HepG2 (cell line): ENCODE results near the gene TBC1D10A. TPM values are rescaled to one million over a fixed set of nuclear protein-coding genes. Genes with fewer than 3 reads are reported as not detected.
A peak's percentile ranks its signal among the peaks of the same experiment; 100 is the strongest.

Experiments
- ATAC-seq: fragments of 200-7000 bp; cut with Tn5 transposase; 3 replicates; pipeline ENCODE4 v1.9.1; 2020; ENCODE audit warnings: mild to moderate bottlenecking, moderate library complexity
- BruUV-seq: library from RNA; stranded (reverse); fragments of 400-500 nt; replicated peaks from 2 replicates; lab custom pipeline; 2021; lab: Mats Ljungman, UMichigan
- CTCF ChIA-PET: fragments of 300-600 bp; formaldehyde crosslinking; extraction: SDS; loops from one replicate; lab custom pipeline; 2021; ENCODE audit warnings: low total read pairs, inconsistent platforms, low intra/inter-chr PET ratio; lab: Yijun Ruan, JAX
- POLR2A ChIA-PET: fragments of 350-600 bp; sonication (Branson Sonifier 250); formaldehyde crosslinking; loops from one replicate; lab custom pipeline; 2020; ENCODE audit warnings: antibody characterized with exemption, inconsistent platforms; lab: Yijun Ruan, JAX
- DNase-seq: peaks from one replicate; pipeline ENCODE4 v3.0.0-alpha.2; 2015; ENCODE audit warnings: low spot score
- FAIRE-seq: peaks from 3 replicates; lab custom pipeline; 2011; peaks lifted over from hg19 to GRCh38; lab: Jason Lieb, UNC
- H2AFZ ChIP-seq: one replicate; pipeline ENCODE4 v1.6.1; 2011; ENCODE audit warnings: low read length, inconsistent platforms
- H3K27ac ChIP-seq: fragments of 300-600 bp; 3 replicates; pipeline ENCODE4 v1.8.0; 2011; ENCODE audit warnings: mixed run types, mild to moderate bottlenecking, mixed read lengths, low read length, inconsistent platforms; ENCODE audit not compliant: insufficient read depth; ENCODE audit errors: extremely low read length
- H3K27me3 ChIP-seq, 2 experiments: fragments of 200-600 bp in 1 of 2; 2 replicates in 1 of 2; 3 replicates in 1 of 2; pipeline versions ENCODE4 v1.6.0 to v1.8.0; 2011; ENCODE audit warnings: low read length in 2 of 2, mild to moderate bottlenecking in 2 of 2, moderate library complexity in 2 of 2, inconsistent platforms in 1 of 2; ENCODE audit not compliant: insufficient read depth in 2 of 2, control insufficient read depth in 1 of 2
- H3K36me3 ChIP-seq, 2 experiments: fragments of 200-600 bp in 1 of 2; replicated peaks in 1 of 2; 2 replicates in 1 of 2; 3 replicates in 1 of 2; pipeline versions ENCODE4 v1.5.1 to v1.8.0; 2011; ENCODE audit warnings: low read length in 2 of 2, inconsistent platforms in 1 of 2; ENCODE audit not compliant: insufficient read depth in 2 of 2, control insufficient read depth in 1 of 2
- H3K4me1 ChIP-seq: 2 replicates; pipeline ENCODE4 v1.5.1; 2012; ENCODE audit warnings: low read length, inconsistent platforms; ENCODE audit not compliant: insufficient read depth
- H3K4me2 ChIP-seq: 2 replicates; pipeline ENCODE4 v1.6.0; 2011; ENCODE audit warnings: low read depth, low read length, inconsistent platforms
- H3K4me3 ChIP-seq, 3 experiments: fragments of 200-600 bp in 1 of 3; sonication (generic), shearing (Covaris generic) in 1 of 3; replicated peaks in 1 of 3; 2 replicates each; pipeline ENCODE4 v1.5.1; 2011 to 2016; ENCODE audit warnings: low read length in 3 of 3, inconsistent platforms in 2 of 3, low read depth in 2 of 3, mild to moderate bottlenecking in 2 of 3, control low read depth in 1 of 3, mixed read lengths in 1 of 3; ENCODE audit not compliant: insufficient read depth in 1 of 3
- H3K79me2 ChIP-seq: one replicate; pipeline ENCODE4 v1.6.1; 2011; ENCODE audit warnings: low read length, inconsistent platforms; ENCODE audit not compliant: insufficient read depth
- H3K9ac ChIP-seq: 2 replicates; pipeline ENCODE4 v1.6.0; 2011; ENCODE audit warnings: mild to moderate bottlenecking, low read depth, low read length, inconsistent platforms; ENCODE audit not compliant: insufficient read depth
- H3K9me3 ChIP-seq: 2 replicates; pipeline ENCODE4 v1.5.1; 2012; ENCODE audit warnings: mild to moderate bottlenecking, low read length
- H4K20me1 ChIP-seq: 2 replicates; pipeline ENCODE4 v1.6.0; 2011; ENCODE audit warnings: inconsistent platforms, mild to moderate bottlenecking, low read length, moderate library complexity; ENCODE audit not compliant: insufficient read depth
- AKAP8 ChIP-seq: sonication (generic); formaldehyde crosslinking; IDR thresholded peaks from 2 replicates; pipeline ENCODE4 v1.5.1; 2020; ENCODE audit warnings: mild to moderate bottlenecking, missing genetic modification reagents
- CENPX ChIP-seq: sonication (generic); formaldehyde crosslinking; IDR thresholded peaks from 2 replicates; pipeline ENCODE4 v1.9.0; 2021; ENCODE audit warnings: mild to moderate bottlenecking, missing genetic modification reagents, moderate library complexity
- EED ChIP-seq: sonication (generic); formaldehyde crosslinking; IDR thresholded peaks from 2 replicates; pipeline ENCODE4 v1.5.0; 2020; ENCODE audit warnings: mild to moderate bottlenecking, missing genetic modification reagents
- FLYWCH1 ChIP-seq: sonication (generic); formaldehyde crosslinking; IDR thresholded peaks from 2 replicates; pipeline ENCODE4 v1.8.1; 2023; ENCODE audit warnings: mild to moderate bottlenecking, missing genetic modification reagents
- KDM1A ChIP-seq: IDR thresholded peaks from 2 replicates; pipeline ENCODE4 v1.6.1; 2016; ENCODE audit warnings: missing compliant biosample characterization
- MATR3 ChIP-seq: sonication (generic); formaldehyde crosslinking; IDR thresholded peaks from 2 replicates; pipeline ENCODE4 v1.4.0; 2020; ENCODE audit warnings: missing genetic modification reagents
- MIER2 ChIP-seq: IDR thresholded peaks from 2 replicates; pipeline ENCODE4 v1.6.1; 2016; ENCODE audit warnings: missing biosample characterization, missing genetic modification reagents
- PHF21A ChIP-seq: sonication (generic); formaldehyde crosslinking; IDR thresholded peaks from 2 replicates; pipeline ENCODE4 v1.5.0; 2020; ENCODE audit warnings: mild to moderate bottlenecking, missing genetic modification reagents
- RBM22 ChIP-seq: fragments of 200-400 bp; formaldehyde crosslinking; optimal IDR thresholded peaks from 2 replicates; pipeline ENCODE3; 2017; ENCODE audit warnings: mild to moderate bottlenecking, low read length, moderate library complexity
- SIN3B ChIP-seq: fragments of 150-350 bp; IDR thresholded peaks from 2 replicates; pipeline ENCODE4 v1.6.1; 2014; ENCODE audit warnings: low read length
- SMARCC2 ChIP-seq: fragments of 450-650 bp; IDR thresholded peaks from 2 replicates; pipeline ENCODE4 v1.6.1; 2017; ENCODE audit warnings: antibody characterized with exemption, mild to moderate bottlenecking
- SP5 ChIP-seq: IDR thresholded peaks from 2 replicates; pipeline ENCODE4 v1.6.1; 2016; ENCODE audit warnings: low read depth, borderline replicate concordance
- TEAD2 ChIP-seq: sonication (generic); formaldehyde crosslinking; IDR thresholded peaks from 2 replicates; pipeline ENCODE4 v1.9.0; 2021; ENCODE audit warnings: missing genetic modification reagents
- TEAD3 ChIP-seq: optimal IDR thresholded peaks from 2 replicates; pipeline ENCODE3; 2016; ENCODE audit warnings: borderline replicate concordance
- TOPORS ChIP-seq: sonication (generic); formaldehyde crosslinking; IDR thresholded peaks from 2 replicates; pipeline ENCODE4 v1.8.0; 2023; ENCODE audit warnings: mild to moderate bottlenecking, missing genetic modification reagents
- ZIK1 ChIP-seq: sonication (generic); formaldehyde crosslinking; IDR thresholded peaks from 2 replicates; pipeline ENCODE4 v1.5.0; 2020; ENCODE audit warnings: mild to moderate bottlenecking, low read depth, missing genetic modification reagents, borderline replicate concordance
- ZNF274 ChIP-seq: sonication (generic); formaldehyde crosslinking; IDR thresholded peaks from 2 replicates; pipeline ENCODE4 v1.5.1; 2020; ENCODE audit warnings: mild to moderate bottlenecking, missing genetic modification reagents
- ZNF33A ChIP-seq: sonication (generic); formaldehyde crosslinking; IDR thresholded peaks from 2 replicates; pipeline ENCODE4 v1.5.1; 2020; ENCODE audit warnings: missing genetic modification reagents, mild to moderate bottlenecking, moderate library complexity, borderline replicate concordance
- ZNF510 ChIP-seq: sonication (generic); formaldehyde crosslinking; IDR thresholded peaks from 2 replicates; pipeline ENCODE4 v1.4.0; 2020; ENCODE audit warnings: low read depth, mild to moderate bottlenecking, missing genetic modification reagents
- ZNF567 ChIP-seq: sonication (generic); formaldehyde crosslinking; IDR thresholded peaks from 2 replicates; pipeline ENCODE4 v1.8.1; 2023; ENCODE audit warnings: mild to moderate bottlenecking, missing genetic modification reagents, borderline replicate concordance
- ZNF7 ChIP-seq: IDR thresholded peaks from 2 replicates; pipeline ENCODE4 v1.6.1; 2016; ENCODE audit warnings: missing biosample characterization, missing genetic modification reagents
- WGBS: methylation state at CpG from one replicate; pipeline ENCODE4 v1.1.6; 2017; ENCODE audit warnings: low lambda C conversion rate; 5-methylcytosine and 5-hydroxymethylcytosine counted together
- in situ Hi-C: cut with HindIII; loops from 2 replicates; pipeline ENCODE4 v1.10.0; 2017; ENCODE audit warnings: low pct_unique_long_range_greater_than_20kb; ENCODE audit not compliant: extremely low pct_ligation_motif_present
- intact Hi-C: fragments of 100-400 bp; cut with micrococcal nuclease; formaldehyde crosslinking; loops from one replicate; pipeline ENCODE4 v1.10.0; 2022; ENCODE audit not compliant: unreplicated experiment
- polyA plus RNA-seq, 8 experiments: library from polyadenylated mRNA; depleted of rRNA in 3 of 8; stranded (reverse) in 7 of 8; unstranded in 1 of 8; fragments of >200 nt; fragmentation: Illumina TruSeq in 4 of 8; extraction: Trizol in 4 of 8; gene quantifications; 2 replicates each; pipeline versions ENCODE4 v1.2.1 to v1.2.3, GENCODE V29; 2011 to 2016; ENCODE audit warnings: low read depth in 4 of 8, missing spikeins in 1 of 8, mixed read lengths in 1 of 8; ENCODE audit not compliant: insufficient read depth in 1 of 8
- total RNA-seq, 5 experiments: library from RNA; depleted of rRNA; stranded (reverse); fragments of >200 nt; fragmentation: Illumina TruSeq; extraction: Trizol; gene quantifications; 2 replicates each; pipeline ENCODE4 v1.2.3, GENCODE V29; 2016; ENCODE audit warnings: low read depth in 1 of 5
- TF ChIP-seq, protein P1 (sequence below): sonication (generic); formaldehyde crosslinking; IDR thresholded peaks from 2 replicates; pipeline ENCODE4 v1.9.0; 2021; ENCODE audit warnings: missing genetic modification reagents, mild to moderate bottlenecking, borderline replicate concordance

TBC1D10A gene
- total and polyA plus RNA-seq, 2 of the 13 experiments (the other 11 are each of a cell fraction or from before 2014, with no cell fraction given) = 4.2 to 4.9 TPM

DNA sequence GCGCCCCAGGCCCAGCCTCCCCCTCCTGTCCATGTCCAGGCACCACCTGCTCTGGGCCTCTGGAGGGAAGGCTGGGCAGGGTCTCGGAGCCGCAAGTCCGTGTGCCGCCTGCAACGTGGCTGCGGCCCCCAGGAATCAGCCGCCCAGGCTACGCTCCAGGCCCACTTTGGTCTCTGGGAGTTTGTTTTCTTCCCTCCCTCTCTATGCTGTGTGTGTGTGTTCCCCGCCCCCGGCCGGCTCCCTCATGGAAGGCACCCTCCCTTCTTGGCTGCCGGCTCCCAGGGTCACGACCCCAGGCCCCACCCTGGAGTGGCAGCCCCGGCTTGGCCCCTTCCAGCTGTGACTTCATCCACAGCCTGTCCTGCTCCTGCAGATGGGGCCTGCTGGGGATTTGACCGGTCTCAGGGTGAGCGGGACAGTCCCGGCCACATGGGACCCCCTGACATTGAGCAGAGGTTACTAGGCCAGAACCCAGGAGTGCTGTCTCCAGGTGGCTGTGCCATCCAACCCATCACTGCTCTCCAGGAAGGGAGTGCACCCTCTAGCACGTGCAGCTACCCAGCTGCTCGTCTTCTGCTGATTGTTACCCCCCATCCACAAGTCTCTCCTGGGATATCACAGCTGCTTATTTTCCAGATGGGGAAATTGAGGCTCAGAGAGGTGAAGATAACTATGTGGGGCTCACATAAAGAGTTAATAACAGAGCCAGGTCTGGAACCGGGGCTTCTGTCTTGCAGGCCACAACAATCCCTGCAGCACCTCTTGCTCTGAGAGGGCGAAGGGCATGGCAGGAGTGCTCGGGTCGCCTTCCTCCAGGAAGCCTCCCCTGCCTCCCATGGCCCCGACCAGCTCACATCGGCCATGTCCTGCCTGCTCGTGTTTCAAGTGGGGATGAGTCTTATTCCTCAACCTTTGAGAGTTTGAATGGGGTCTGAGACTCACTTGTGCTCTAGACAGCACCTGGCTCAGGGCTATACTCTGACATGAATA is 77.4 kb downstream of the TBC1D10A start (continued):
- no peak for TF ChIP-seq AKAP8 (CRISPR knock-in tag)
- no peak for TF ChIP-seq PHF21A
- 0 out of 2 replicates have a peak, but pooled peaks have one; percentile 34 for TF ChIP-seq SP5 (CRISPR knock-in tag)
- TF ChIP-seq, all 625 proteins: peak for 42

- DNase-seq (no peak), FAIRE-seq (no peak), ATAC-seq (no peak)
- peak overlapping the region; percentile 24 to 67 (median 49); a peak in 5 of 6 replicates for H3K4me3 ChIP-seq
- H3K9me3 ChIP-seq = no peaks in the 10 kb centered on the region
- no peaks in the 10 kb centered on the region for H3K79me2 ChIP-seq
- BruUV-seq = no TSS peak
- ChIA-PET POLR2A (interaction anchor here (0.6 to 1.1 kb wide), 3 partner anchors 14 to 65 kb away, joined by 3 read pairs; no protein-coding TSS in a partner anchor), CTCF (no interaction called here)
- H3K27ac ChIP-seq = no peak overlapping the region
- TF ChIP-seq FLYWCH1 (CRISPR knock-in tag) (no peak), MATR3 (CRISPR knock-in tag) (no peak), TEAD3 (CRISPR knock-in tag) (no peak), SIN3B (no peak), RBM22 (no peak), MIER2 (CRISPR knock-in tag) (no peak), ZNF7 (CRISPR knock-in tag) (no peak), KDM1A (CRISPR knock-in tag) (no peak), ZNF510 (no peak), SMARCC2 (no peak), TOPORS (no peak), ZNF33A (CRISPR knock-in tag) (no peak), CENPX (CRISPR knock-in tag) (no peak), EED (CRISPR knock-in tag) (no peak), ZIK1 (CRISPR knock-in tag) (no peak), ZNF567 (CRISPR knock-in tag) (no peak), ZNF274 (no peak), TEAD2 (CRISPR knock-in tag) (no peak)
- TF ChIP-seq, protein P1, sequence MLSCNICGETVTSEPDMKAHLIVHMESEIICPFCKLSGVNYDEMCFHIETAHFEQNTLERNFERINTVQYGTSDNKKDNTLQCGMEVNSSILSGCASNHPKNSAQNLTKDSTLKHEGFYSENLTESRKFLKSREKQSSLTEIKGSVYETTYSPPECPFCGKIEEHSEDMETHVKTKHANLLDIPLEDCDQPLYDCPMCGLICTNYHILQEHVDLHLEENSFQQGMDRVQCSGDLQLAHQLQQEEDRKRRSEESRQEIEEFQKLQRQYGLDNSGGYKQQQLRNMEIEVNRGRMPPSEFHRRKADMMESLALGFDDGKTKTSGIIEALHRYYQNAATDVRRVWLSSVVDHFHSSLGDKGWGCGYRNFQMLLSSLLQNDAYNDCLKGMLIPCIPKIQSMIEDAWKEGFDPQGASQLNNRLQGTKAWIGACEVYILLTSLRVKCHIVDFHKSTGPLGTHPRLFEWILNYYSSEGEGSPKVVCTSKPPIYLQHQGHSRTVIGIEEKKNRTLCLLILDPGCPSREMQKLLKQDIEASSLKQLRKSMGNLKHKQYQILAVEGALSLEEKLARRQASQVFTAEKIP (CRISPR knock-in tag) = no peak
- H3K9ac ChIP-seq = peak overlapping the region; percentile 65
- H3K4me2 ChIP-seq = peak overlapping the region; percentile 74
- in situ Hi-C loops (no loop called here), intact Hi-C loops (no loop called here)
- H3K36me3 ChIP-seq = no peaks in the 10 kb centered on the region
- peaks cover 65% of the 10 kb centered on the region for H3K4me1 ChIP-seq
- H3K27me3 ChIP-seq = no peaks in the 10 kb centered on the region
- WGBS = 57% methylated on average over 6 of the region's 6 CpGs
- H2AFZ ChIP-seq = no peak overlapping the region
- no peaks in the 10 kb centered on the region for H4K20me1 ChIP-seq
Measured at GRCh38 chr22:30248484-30248883, 78.3 kb downstream of the TBC1D10A start.
